OCI-LY3 (cell line): ENCODE data around the gene MPRIP.
"Not testable (repeated sequence)": the region's sequence is repeated elsewhere in the genome, so short reads cannot be mapped to it uniquely, and the experiment has no call there.

Source experiments
- H2AFZ ChIP-seq: fragments of 200-600, 300-600 bp; shearing (Covaris generic); 2 replicates; pipeline ENCODE4 v1.6.0; 2014; ENCODE audit warnings: antibody characterized with exemption, low read depth, low read length
- H3K27ac ChIP-seq: fragments of 200-600, 300-600 bp; sonication (generic); 2 replicates; pipeline ENCODE4 v1.5.1; 2014; ENCODE audit warnings: mild to moderate bottlenecking, low read length, moderate library complexity, mixed read lengths
- H3K27me3 ChIP-seq: fragments of 200-600, 300-600 bp; sonication (generic); 2 replicates; pipeline ENCODE4 v1.6.1; 2014; ENCODE audit warnings: low read depth, low read length, mixed read lengths
- H3K36me3 ChIP-seq: fragments of 200-600, 300-600 bp; sonication (generic); replicated peaks from 2 replicates; pipeline ENCODE3; 2014; ENCODE audit warnings: low read depth, low read length, mixed read lengths
- H3K4me1 ChIP-seq: fragments of 300-600, 200-600 bp; sonication (generic); 2 replicates; pipeline ENCODE4 v1.6.1; 2014; ENCODE audit warnings: low read length, mixed read lengths
- H3K4me2 ChIP-seq: fragments of 200-600, 300-600 bp; sonication (generic); 2 replicates; pipeline ENCODE4 v1.6.1; 2014; ENCODE audit warnings: low read length, mixed read lengths
- H3K4me3 ChIP-seq: fragments of 300-600, 200-600 bp; sonication (generic); 2 replicates; pipeline ENCODE4 v1.5.1; 2014; ENCODE audit warnings: antibody characterized with exemption, mild to moderate bottlenecking, low read length, moderate library complexity
- H3K79me2 ChIP-seq: fragments of 300-600, 200-600 bp; shearing (Covaris generic); 2 replicates; pipeline ENCODE4 v1.6.1; 2014; ENCODE audit warnings: mild to moderate bottlenecking, low read length, mixed read lengths
- H3K9ac ChIP-seq: fragments of 300-600, 200-600 bp; shearing (Covaris generic); 2 replicates; pipeline ENCODE4 v1.6.0; 2014; ENCODE audit warnings: mild to moderate bottlenecking, low read length, moderate library complexity
- H3K9me3 ChIP-seq: fragments of 200-600, 300-600 bp; shearing (Covaris generic); 2 replicates; pipeline ENCODE4 v1.6.1; 2014; ENCODE audit warnings: low read length, mixed read lengths; ENCODE audit not compliant: insufficient read depth
- H4K20me1 ChIP-seq: fragments of 200-600, 300-600 bp; sonication (generic); 2 replicates; pipeline ENCODE4 v1.6.1; 2016; ENCODE audit warnings: low read length, mixed read lengths; ENCODE audit not compliant: insufficient read depth
- CTCF ChIP-seq: fragments of 200-600, 300-600 bp; sonication (generic); IDR thresholded peaks from 2 replicates; pipeline ENCODE4 v1.5.1; 2014; ENCODE audit warnings: antibody characterized with exemption, low read length, low read depth
- EZH2phosphoT487 ChIP-seq: fragments of 200-600 bp; shearing (Covaris generic); IDR thresholded peaks from 2 replicates; pipeline ENCODE4 v1.6.1; 2018; ENCODE audit warnings: antibody characterized with exemption, mixed run types, low read depth

Gene MPRIP

GRCh38 chr17:17010545-17011034, 31.7 kb upstream of the MPRIP start:
- not testable (repeated sequence) for H3K4me2 ChIP-seq, H3K9me3 ChIP-seq, H2AFZ ChIP-seq, H3K79me2 ChIP-seq, H3K9ac ChIP-seq, H4K20me1 ChIP-seq, H3K36me3 ChIP-seq, H3K4me1 ChIP-seq, H3K4me3 ChIP-seq, H3K27me3 ChIP-seq, H3K27ac ChIP-seq

GRCh38 chr17:17011043-17011907, 31.0 kb upstream of the MPRIP start:
- H3K4me2 ChIP-seq, H3K36me3 ChIP-seq, H2AFZ ChIP-seq, H3K27me3 ChIP-seq, H3K27ac ChIP-seq, H3K9ac ChIP-seq, H3K9me3 ChIP-seq, H3K4me3 ChIP-seq, H4K20me1 ChIP-seq, H3K79me2 ChIP-seq, H3K4me1 ChIP-seq: not testable (repeated sequence)

- H3K4me1 ChIP-seq, H3K27me3 ChIP-seq, H3K4me3 ChIP-seq, H3K79me2 ChIP-seq, H3K9me3 ChIP-seq, H3K4me2 ChIP-seq, H2AFZ ChIP-seq, H4K20me1 ChIP-seq, H3K9ac ChIP-seq, H3K27ac ChIP-seq, H3K36me3 ChIP-seq: not testable (repeated sequence)
These were observed 28.2 kb upstream of the MPRIP start for GRCh38 chr17:17013828-17014747.

- H3K9ac ChIP-seq, H3K27ac ChIP-seq, H3K4me1 ChIP-seq: not testable (repeated sequence)
These were observed 27.5 kb upstream of the MPRIP start for GRCh38 chr17:17014748-17015124.

GRCh38 chr17:17015230-17015629, 27.0 kb upstream of the MPRIP start:
- H3K79me2 ChIP-seq, result no peaks in the 10 kb centered on the region
- H3K9me3 ChIP-seq, result no peaks in the 10 kb centered on the region
- H2AFZ ChIP-seq, result no peak overlapping the region
- no peaks in the 10 kb centered on the region for H4K20me1 ChIP-seq
- no peak overlapping the region for H3K27ac ChIP-seq
- H3K4me2 ChIP-seq, result no peak overlapping the region
- no peaks in the 10 kb centered on the region for H3K27me3 ChIP-seq
- H3K4me3 ChIP-seq, result no peak overlapping the region
- TF ChIP-seq EZH2phosphoT487, result no peak
- TF ChIP-seq CTCF, result no peak
- H3K9ac ChIP-seq, result no peak overlapping the region
- no peaks in the 10 kb centered on the region for H3K36me3 ChIP-seq
- H3K4me1 ChIP-seq, result peaks cover 4% of the 10 kb centered on the region; the same call in 1 of the 2 replicates

More at GRCh38 chr17:17014748-17015124, 27.5 kb upstream of the MPRIP start:
- H3K79me2 ChIP-seq, H3K27me3 ChIP-seq, H3K36me3 ChIP-seq, H4K20me1 ChIP-seq, H3K9me3 ChIP-seq, H3K4me3 ChIP-seq, H3K4me2 ChIP-seq, H2AFZ ChIP-seq: not testable (repeated sequence)

- H3K27ac ChIP-seq, H3K4me3 ChIP-seq, H3K9ac ChIP-seq, H3K79me2 ChIP-seq, H3K9me3 ChIP-seq, H3K27me3 ChIP-seq, H4K20me1 ChIP-seq, H3K4me1 ChIP-seq, H3K4me2 ChIP-seq, H3K36me3 ChIP-seq, H2AFZ ChIP-seq: not testable (repeated sequence)
These were observed 25.8 kb upstream of the MPRIP start for GRCh38 chr17:17016199-17017197.
